Fibroblast of villous mesenchyme (primary cell): ENCODE results near the gene LSM2. TPM values are rescaled to one million over a fixed set of nuclear protein-coding genes. Genes with fewer than 3 reads are reported as not detected.

Experiments
- DNase-seq: peaks from one replicate; pipeline ENCODE4 v3.0.0-alpha.2; 2010; ENCODE audit warnings: low read depth
- H3K4me3 ChIP-seq: 2 replicates; pipeline ENCODE4 v1.5.1; 2011; ENCODE audit warnings: low read depth, mild to moderate bottlenecking, low read length
- total RNA-seq: library from RNA; depleted of rRNA; stranded (reverse); fragments of >200 nt; gene quantifications from 2 replicates; pipeline ENCODE4 v1.2.3, GENCODE V29; 2012
- TF ChIP-seq, protein P1 (sequence below): IDR thresholded peaks from 2 replicates; pipeline ENCODE4 v1.5.1; 2012; ENCODE audit warnings: low read depth, mild to moderate bottlenecking, low read length; ENCODE audit not compliant: insufficient read depth

Gene LSM2
- total RNA-seq, 1 donor, result 23.7 TPM

DNA sequence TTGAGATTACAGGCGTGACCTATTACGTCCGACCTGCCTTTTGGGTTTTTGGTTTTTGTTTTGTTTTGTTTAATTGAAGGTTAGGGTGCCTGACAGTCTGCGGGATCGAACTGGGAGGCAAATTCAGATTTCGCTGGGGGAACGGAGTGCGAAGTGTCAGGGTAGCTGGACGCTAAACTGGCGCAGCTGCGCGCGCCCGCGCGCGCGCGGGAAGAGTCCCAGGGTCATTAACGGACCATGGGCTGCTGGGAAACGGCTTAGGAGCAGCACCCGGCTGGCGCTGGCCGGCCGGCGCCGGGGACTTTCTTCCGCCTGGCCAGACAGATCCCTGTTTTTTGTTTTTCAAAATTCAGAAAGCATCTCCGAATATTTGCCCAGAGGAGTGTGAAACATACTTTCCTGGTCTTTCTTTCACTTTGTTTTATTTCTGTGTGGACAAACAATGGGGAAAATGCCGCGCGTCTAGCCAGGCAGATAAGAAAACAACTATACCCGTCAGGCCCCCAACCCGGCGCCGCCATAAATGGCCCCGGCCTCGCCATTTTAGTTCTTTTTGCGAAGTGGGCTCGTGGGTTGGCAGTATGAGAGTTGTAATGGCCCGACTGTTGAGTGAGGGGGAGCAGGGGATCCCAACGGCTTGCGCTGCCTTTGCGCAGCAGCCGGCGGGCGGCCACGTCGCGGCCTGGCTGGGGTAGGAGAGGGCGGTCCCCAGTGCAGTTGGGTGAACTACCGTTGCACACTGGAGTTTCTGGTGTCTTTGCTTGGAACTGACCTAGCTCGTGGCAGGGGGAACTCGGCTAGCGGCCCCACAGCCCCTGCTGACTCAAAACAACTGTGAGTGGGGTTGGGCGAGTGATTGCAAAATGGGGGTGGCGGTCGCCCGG lies 27.8 kb upstream of the LSM2 start:
- TF ChIP-seq, protein P1, sequence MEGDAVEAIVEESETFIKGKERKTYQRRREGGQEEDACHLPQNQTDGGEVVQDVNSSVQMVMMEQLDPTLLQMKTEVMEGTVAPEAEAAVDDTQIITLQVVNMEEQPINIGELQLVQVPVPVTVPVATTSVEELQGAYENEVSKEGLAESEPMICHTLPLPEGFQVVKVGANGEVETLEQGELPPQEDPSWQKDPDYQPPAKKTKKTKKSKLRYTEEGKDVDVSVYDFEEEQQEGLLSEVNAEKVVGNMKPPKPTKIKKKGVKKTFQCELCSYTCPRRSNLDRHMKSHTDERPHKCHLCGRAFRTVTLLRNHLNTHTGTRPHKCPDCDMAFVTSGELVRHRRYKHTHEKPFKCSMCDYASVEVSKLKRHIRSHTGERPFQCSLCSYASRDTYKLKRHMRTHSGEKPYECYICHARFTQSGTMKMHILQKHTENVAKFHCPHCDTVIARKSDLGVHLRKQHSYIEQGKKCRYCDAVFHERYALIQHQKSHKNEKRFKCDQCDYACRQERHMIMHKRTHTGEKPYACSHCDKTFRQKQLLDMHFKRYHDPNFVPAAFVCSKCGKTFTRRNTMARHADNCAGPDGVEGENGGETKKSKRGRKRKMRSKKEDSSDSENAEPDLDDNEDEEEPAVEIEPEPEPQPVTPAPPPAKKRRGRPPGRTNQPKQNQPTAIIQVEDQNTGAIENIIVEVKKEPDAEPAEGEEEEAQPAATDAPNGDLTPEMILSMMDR, result no peak
- H3K4me3 ChIP-seq, result peak overlapping the region; percentile 99
- peak; percentile 89 for DNase-seq

DNA sequence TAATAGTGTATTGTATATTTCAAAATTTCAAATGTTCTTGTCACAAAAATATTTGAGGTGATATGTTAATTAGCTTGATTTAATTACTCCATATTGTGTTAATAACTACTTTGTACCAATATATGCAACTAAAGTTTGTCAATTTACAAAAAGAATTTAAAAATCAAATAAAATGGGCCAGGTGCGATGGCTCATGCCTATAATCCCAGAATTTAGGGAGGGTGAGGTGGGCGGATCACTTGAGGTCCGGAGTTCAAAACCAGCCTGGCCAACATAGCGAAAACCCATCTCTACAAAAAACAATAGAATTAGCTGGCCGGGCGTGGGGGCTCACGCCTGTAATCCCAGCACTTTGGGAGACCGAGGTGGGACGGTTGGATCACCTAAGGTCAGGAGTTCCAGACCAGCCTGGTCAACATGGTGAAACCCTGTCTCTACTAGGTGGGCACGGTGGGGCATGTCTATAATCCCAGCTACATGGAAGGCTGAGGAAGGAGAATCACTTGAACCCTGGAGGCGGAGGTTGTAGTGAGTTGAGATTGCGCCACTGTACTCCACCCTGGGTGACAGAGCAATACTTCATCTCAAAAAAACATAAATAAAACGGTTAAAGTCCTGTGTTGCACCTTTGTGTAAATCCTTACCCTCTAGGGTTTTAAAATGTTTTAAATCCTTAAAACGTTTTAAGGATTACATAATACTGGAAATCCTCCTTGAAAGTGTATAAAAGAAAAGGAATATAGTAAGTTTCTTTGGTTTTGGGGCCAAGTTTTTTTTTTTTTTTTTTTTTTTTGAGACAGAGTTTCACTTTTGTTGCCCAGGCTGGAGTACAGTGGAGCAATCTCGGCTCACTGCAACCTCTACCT lies 24.8 kb upstream of the LSM2 start:
- H3K4me3 ChIP-seq, result no peak overlapping the region
- DNase-seq, result no peak
- TF ChIP-seq, protein P1, result no peak

DNA sequence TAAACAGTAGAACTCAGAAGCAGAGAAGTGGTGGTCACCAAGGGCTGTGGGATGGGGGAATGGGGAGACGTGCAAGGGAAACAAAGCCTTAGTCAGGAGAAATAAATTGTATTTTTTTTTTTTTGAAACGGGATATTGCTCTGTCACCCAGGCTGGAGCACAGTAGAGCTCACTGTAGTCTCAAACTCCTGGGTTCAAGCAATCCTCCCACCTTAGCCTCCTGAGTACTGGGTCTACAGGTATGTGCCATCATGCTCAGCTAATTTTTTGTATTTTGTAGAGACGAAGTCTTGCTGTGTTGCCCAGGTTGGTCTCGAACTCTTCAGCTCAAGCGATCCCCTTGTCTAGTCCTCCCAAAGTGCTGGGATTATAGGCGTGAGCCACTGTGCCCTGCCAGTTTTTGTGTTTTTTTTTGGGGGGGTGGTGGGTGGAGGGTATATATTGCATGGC lies 24.1 kb upstream of the LSM2 start:
- peak overlapping the region; percentile 84 for H3K4me3 ChIP-seq
- no peak for DNase-seq
- TF ChIP-seq, protein P1, result no peak

DNA sequence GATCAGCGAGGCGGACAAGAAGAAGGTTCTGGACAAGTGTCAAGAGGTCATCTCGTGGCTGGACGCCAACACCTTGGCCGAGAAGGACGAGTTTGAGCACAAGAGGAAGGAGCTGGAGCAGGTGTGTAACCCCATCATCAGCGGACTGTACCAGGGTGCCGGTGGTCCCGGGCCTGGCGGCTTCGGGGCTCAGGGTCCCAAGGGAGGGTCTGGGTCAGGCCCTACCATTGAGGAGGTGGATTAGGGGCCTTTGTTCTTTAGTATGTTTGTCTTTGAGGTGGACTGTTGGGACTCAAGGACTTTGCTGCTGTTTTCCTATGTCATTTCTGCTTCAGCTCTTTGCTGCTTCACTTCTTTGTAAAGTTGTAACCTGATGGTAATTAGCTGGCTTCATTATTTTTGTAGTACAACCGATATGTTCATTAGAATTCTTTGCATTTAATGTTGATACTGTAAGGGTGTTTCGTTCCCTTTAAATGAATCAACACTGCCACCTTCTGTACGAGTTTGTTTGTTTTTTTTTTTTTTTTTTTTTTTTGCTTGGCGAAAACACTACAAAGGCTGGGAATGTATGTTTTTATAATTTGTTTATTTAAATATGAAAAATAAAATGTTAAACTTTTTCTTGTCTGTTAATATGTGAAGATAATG lies 23.0 kb upstream of the LSM2 start:
- H3K4me3 ChIP-seq, result peak overlapping the region; percentile 84
- DNase-seq, result peak; percentile 72
- TF ChIP-seq, protein P1, result peak; percentile 43

DNA sequence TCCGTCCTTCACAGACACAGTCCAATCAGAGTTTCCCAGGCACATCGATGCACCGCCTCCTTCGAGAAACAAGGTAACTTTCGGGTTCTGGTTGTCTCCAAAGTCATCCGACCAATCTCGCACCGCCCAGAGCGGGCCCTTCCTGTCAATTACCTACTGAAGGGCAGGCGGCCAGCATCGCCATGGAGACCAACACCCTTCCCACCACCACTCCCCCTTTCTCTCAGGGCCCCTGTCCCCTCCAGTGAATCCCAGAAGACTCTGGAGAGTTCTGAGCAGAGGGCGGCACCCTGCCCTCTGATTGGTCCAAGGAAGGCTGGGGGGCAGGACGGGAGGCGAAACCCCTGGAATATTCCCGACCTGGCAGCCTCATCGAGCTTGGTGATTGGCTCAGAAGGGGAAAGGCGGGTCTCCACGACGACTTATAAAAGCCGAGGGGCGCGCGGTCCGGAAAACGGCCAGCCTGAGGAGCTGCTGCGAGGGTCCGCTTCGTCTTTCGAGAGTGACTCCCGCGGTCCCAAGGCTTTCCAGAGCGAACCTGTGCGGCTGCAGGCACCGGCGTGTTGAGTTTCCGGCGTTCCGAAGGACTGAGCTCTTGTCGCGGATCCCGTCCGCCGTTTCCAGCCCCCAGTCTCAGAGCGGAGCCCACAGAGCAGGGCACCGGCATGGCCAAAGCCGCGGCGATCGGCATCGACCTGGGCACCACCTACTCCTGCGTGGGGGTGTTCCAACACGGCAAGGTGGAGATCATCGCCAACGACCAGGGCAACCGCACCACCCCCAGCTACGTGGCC lies 20.7 kb upstream of the LSM2 start, which contains the start of gene HSPA1B:
HSPA1B (plus strand) TSS at position 453 of the 794 bp plus-strand sequence; CDS start at position 666, 213 bp downstream.
- TF ChIP-seq, protein P1, result no peak
- H3K4me3 ChIP-seq, result peak within 1 kb of the TSS; percentile 80
- peak; percentile 100 for DNase-seq
